Endothelial cell (in vitro differentiated cells): Measurements from ENCODE around the gene KRI1. TPM values are rescaled to one million over a fixed set of nuclear protein-coding genes. Genes with fewer than 3 reads are reported as not detected.

Source experiments
- DNase-seq: peaks from one replicate; pipeline ENCODE4 v3.0.0; 2021; ENCODE audit warnings: low spot score
- H3K27ac Mint-ChIP-seq: one replicate; pipeline ENCODE4 v1.8.0; 2021; ENCODE audit warnings: mixed read lengths, inconsistent platforms; ENCODE audit not compliant: unreplicated experiment
- H3K27me3 Mint-ChIP-seq: one replicate; pipeline ENCODE4 v1.8.0; 2021; ENCODE audit warnings: mild to moderate bottlenecking, moderate library complexity, mixed read lengths, inconsistent platforms; ENCODE audit not compliant: unreplicated experiment
- H3K36me3 Mint-ChIP-seq: one replicate; pipeline ENCODE4 v1.8.0; 2021; ENCODE audit warnings: mild to moderate bottlenecking, low read depth, mixed read lengths, inconsistent platforms; ENCODE audit not compliant: unreplicated experiment
- H3K4me1 Mint-ChIP-seq: one replicate; pipeline ENCODE4 v1.8.0; 2021; ENCODE audit warnings: mild to moderate bottlenecking, mixed read lengths, inconsistent platforms; ENCODE audit not compliant: unreplicated experiment
- H3K4me3 Mint-ChIP-seq: one replicate; pipeline ENCODE4 v1.8.0; 2021; ENCODE audit warnings: mild to moderate bottlenecking, mixed read lengths, inconsistent platforms; ENCODE audit not compliant: unreplicated experiment
- H3K9me3 Mint-ChIP-seq: one replicate; pipeline ENCODE4 v1.8.0; 2021; ENCODE audit warnings: mixed read lengths, inconsistent platforms; ENCODE audit not compliant: unreplicated experiment
- total RNA-seq: library from RNA; stranded (reverse); fragmentation: NEBNext Ultra II Directional; extraction: Animal tissue kit (Norgen Biotek cat#: 25700); gene quantifications from one replicate; pipeline ENCODE4 v1.2.1, GENCODE V29; 2021; ENCODE audit not compliant: unreplicated experiment
- TF ChIP-seq, protein P1 (sequence below): fragments of 200-600 bp; sonication (generic); IDR thresholded peaks from one replicate; pipeline ENCODE4 v1.5.0; 2021; ENCODE audit warnings: antibody characterized with exemption; ENCODE audit not compliant: unreplicated experiment

Gene KRI1
- total RNA-seq, 1 donor from 2014 or later, result 25.2 TPM

DNA sequence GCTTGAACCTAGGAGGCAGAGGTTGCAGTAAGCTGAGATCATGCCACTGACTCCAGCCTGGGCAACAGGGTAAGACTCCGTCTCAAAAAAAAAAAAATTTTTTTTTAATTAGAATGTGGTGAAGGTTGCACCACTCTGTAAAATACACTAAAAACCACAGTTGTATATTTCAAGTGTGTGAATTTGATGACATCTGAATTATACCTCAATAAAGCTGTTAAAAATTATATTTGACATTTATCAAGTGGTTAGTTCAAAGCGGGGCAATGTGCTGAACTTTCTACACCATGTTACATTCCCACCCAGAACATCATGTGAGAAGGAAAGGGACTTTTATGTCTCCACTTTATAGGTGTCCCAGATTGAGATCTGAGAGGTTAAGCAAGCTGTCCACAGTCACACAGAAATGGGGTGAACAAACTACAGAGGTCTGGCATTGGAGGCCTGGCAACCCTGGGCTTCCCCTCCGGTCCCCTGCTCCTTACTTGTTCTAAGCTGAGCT is 42.6 kb downstream of the KRI1 start:
- TF ChIP-seq, protein P1, sequence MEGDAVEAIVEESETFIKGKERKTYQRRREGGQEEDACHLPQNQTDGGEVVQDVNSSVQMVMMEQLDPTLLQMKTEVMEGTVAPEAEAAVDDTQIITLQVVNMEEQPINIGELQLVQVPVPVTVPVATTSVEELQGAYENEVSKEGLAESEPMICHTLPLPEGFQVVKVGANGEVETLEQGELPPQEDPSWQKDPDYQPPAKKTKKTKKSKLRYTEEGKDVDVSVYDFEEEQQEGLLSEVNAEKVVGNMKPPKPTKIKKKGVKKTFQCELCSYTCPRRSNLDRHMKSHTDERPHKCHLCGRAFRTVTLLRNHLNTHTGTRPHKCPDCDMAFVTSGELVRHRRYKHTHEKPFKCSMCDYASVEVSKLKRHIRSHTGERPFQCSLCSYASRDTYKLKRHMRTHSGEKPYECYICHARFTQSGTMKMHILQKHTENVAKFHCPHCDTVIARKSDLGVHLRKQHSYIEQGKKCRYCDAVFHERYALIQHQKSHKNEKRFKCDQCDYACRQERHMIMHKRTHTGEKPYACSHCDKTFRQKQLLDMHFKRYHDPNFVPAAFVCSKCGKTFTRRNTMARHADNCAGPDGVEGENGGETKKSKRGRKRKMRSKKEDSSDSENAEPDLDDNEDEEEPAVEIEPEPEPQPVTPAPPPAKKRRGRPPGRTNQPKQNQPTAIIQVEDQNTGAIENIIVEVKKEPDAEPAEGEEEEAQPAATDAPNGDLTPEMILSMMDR, result no peak
- Mint-ChIP-seq H3K27ac (no peak overlapping the region), H3K27me3 (peaks cover 13% of the 10 kb centered on the region), H3K36me3 (peaks cover 7% of the 10 kb centered on the region), H3K4me1 (peaks cover 8% of the 10 kb centered on the region), H3K4me3 (no peak overlapping the region), H3K9me3 (no peaks in the 10 kb centered on the region)
- DNase-seq, result no peak

DNA sequence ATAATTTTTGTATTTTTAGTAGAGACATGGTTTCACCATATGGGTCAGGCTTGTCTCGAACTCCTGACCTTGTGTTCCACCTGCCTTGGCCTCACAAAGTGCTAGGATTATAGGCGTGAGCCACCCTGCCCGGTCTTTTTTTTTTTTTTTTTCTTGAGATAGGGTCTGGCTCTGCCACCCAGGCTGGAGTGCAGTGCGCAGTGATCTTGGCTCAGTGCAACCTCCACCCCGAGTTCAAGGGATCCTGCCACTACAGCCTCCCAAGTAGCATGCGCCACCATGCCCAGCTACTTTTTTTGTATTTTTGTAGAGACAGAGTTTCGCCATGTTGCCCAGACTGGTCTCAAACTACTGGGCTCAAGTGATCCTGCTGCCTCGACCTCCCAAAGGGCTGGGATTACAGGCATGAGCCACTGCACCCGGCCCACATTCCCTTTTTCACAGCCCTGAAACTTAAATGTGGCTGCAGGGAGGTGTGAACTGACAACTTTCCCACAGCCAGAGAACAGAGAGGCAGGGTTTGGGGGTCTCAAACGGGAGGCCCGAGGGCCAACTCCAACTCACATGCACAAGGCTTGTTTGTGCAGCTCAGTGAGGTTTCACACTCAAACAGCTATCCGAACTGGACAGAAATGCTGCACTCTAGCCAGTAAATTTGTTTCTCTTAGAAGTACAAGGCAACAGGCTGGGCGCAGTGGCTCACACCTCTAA is 44.2 kb downstream of the KRI1 start:
- peaks cover 7% of the 10 kb centered on the region for H3K36me3 Mint-ChIP-seq
- TF ChIP-seq, protein P1, result no peak
- H3K4me3 Mint-ChIP-seq, result no peak overlapping the region
- DNase-seq, result no peak
- H3K4me1 Mint-ChIP-seq, result peaks cover 12% of the 10 kb centered on the region
- no peak overlapping the region for H3K27ac Mint-ChIP-seq
- no peaks in the 10 kb centered on the region for H3K9me3 Mint-ChIP-seq
- peaks cover 20% of the 10 kb centered on the region for H3K27me3 Mint-ChIP-seq

DNA sequence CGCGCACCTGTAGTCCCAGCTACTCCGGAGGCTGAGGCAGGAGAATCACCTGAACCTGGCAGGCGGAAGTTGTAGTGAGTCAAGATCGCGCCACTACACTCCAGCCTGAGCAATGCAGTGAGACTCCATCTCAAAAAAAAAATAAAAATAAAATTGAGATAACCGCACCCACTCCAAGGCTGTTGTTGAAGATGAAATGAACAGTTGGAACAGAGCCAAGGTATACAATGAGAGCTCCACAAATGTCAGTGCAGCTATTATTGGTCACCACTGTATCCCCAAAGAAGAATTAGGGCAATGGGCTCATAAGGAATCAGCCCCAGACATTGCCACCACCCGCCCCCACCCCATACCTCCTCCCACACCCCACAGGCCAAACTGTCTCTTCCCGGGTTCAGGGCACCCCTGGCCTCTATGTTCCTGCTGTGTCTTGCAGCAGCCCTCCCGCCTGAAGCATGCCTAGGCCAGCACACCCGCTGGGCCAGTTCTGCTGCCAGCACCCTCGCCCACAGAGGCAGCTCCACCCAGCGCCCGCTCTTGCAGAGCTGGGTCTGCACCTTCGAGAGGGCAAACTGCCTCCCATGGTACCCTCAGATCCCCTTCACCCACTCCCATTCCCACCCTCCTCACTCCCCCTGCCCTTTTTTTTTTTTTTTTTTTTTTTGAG is 45.0 kb downstream of the KRI1 start:
- DNase-seq, result no peak
- Mint-ChIP-seq H3K9me3 (no peaks in the 10 kb centered on the region), H3K27me3 (peaks cover 26% of the 10 kb centered on the region), H3K27ac (no peak overlapping the region), H3K36me3 (peaks cover 7% of the 10 kb centered on the region), H3K4me3 (no peak overlapping the region), H3K4me1 (peaks cover 14% of the 10 kb centered on the region)
- TF ChIP-seq, protein P1, result no peak

DNA sequence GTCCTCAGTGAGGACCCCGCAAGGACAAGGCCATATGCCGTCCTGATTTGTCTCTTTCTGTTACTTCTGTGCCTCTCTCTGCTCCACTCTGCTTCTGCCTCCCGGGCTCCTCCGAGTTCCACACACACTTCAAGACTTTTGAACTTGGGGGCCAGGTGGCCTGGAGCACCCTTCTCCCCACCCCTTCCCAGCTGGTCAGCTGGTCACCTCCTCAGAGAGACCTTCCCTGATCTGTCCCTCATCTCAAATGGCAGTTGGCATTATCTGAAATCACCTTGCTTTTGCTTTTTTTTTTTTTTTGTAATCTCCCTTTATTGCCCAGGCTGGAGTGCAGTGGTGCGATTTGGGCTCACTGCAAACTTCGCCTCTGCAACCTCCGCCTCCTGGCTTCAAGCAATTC is 46.4 kb downstream of the KRI1 start:
- no peak overlapping the region for H3K27ac Mint-ChIP-seq

More for the DNA sequence above, 46.4 kb downstream of the KRI1 start:
- Mint-ChIP-seq H3K9me3 (no peaks in the 10 kb centered on the region), H3K36me3 (peaks cover 7% of the 10 kb centered on the region), H3K27me3 (peaks cover 33% of the 10 kb centered on the region), H3K4me1 (peaks cover 18% of the 10 kb centered on the region), H3K4me3 (peak overlapping the region; percentile 60)
- TF ChIP-seq, protein P1, result no peak
- no peak for DNase-seq
